Measurements from ENCODE around the gene ZFP42. TPM values are rescaled to one million over a fixed set of nuclear protein-coding genes. Genes with fewer than 3 reads are reported as not detected.

ZFP42 gene
- total RNA-seq, 2 experiments from 2014 or later = not detected

Other genes starting within 250 kb of the ZFP42 start
- not detected for gene TRIML2, start 113.8 kb downstream of the ZFP42 start, total RNA-seq
- gene TRIML1, start 143.7 kb downstream of the ZFP42 start, total RNA-seq = not detected